GM13976 (cell line): ENCODE measurements around the gene VCX.

Source experiments
- DNase-seq: peaks from one replicate; pipeline ENCODE4 v3.0.0; 2012; ENCODE audit warnings: low spot score
- CTCF ChIP-seq: IDR thresholded peaks from 2 replicates; pipeline ENCODE4 v1.5.1; 2012; ENCODE audit warnings: borderline replicate concordance, mild to moderate bottlenecking; ENCODE audit not compliant: insufficient read depth; ENCODE audit errors: extremely low read depth, missing control alignments, control extremely low read depth
- in situ Hi-C: fragments of 300-500 bp; cut with MboI; formaldehyde crosslinking; loops from one replicate; pipeline ENCODE4 v1.12.0; 2022; ENCODE audit warnings: low sequenced_read_pairs, mixed read lengths, inconsistent platforms; ENCODE audit not compliant: unreplicated experiment

VCX gene

DNA sequence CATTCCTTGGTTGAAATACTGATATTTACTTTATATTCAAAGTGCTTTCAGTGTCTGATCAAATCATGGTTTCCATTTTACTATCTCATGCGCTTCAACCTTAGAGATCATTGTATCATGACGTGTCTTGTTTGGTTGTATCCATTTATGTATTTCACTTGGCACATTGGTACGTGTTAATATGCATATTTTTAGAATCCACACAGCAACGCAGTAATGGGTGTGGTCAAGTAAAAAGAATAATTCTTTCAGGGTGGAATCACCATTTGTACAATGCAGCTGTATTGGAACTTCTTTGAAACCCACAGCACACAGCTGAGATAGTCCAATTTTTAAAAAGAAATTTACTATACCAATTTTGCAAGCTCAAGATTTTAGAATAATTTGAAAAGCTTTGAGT is 29.1 kb downstream of the VCX start:
- TF ChIP-seq CTCF: no peak
- no peak for DNase-seq
- in situ Hi-C loops: no loop called here

GRCh38 chrX:7876957-7877356 is 34.0 kb downstream of the VCX start:
- TF ChIP-seq CTCF: no peak
- no peak for DNase-seq
- in situ Hi-C loops: no loop called here

- in situ Hi-C loops: no loop called here
- no peak for TF ChIP-seq CTCF
- no peak for DNase-seq
Observed at GRCh38 chrX:7889135-7889534, 46.2 kb downstream of the VCX start.

- no peak for TF ChIP-seq CTCF
- in situ Hi-C loops: no loop called here
- DNase-seq: no peak
Observed at GRCh38 chrX:7889680-7890079, 46.7 kb downstream of the VCX start.

GRCh38 chrX:7891928-7892327 is 49.0 kb downstream of the VCX start:
- in situ Hi-C loops: no loop called here
- no peak for DNase-seq
- no peak for TF ChIP-seq CTCF
